Type B pancreatic cell (in vitro differentiated cells): ENCODE results near the gene ZNF532. TPM values are rescaled to one million over a fixed set of nuclear protein-coding genes. Genes with fewer than 3 reads are reported as not detected.

Experiments
- DNase-seq: peaks from one replicate; pipeline ENCODE4 v3.0.0; 2021; ENCODE audit warnings: mixed read lengths; ENCODE audit not compliant: unreplicated experiment; ENCODE audit errors: extremely low spot score
- H3K27ac Mint-ChIP-seq: 2 replicates; pipeline ENCODE4 v1.8.0; 2021; ENCODE audit warnings: mild to moderate bottlenecking, mixed read lengths
- H3K27me3 Mint-ChIP-seq: 2 replicates; pipeline ENCODE4 v1.8.0; 2021; ENCODE audit warnings: mixed read lengths
- H3K36me3 Mint-ChIP-seq: 2 replicates; pipeline ENCODE4 v1.8.0; 2021; ENCODE audit warnings: mixed read lengths
- H3K4me1 Mint-ChIP-seq: one replicate; pipeline ENCODE4 v1.8.0; 2021; ENCODE audit warnings: mixed read lengths; ENCODE audit not compliant: unreplicated experiment
- H3K4me3 Mint-ChIP-seq: 2 replicates; pipeline ENCODE4 v1.8.0; 2021; ENCODE audit warnings: mild to moderate bottlenecking, mixed read lengths
- H3K9me3 Mint-ChIP-seq: 2 replicates; pipeline ENCODE4 v1.8.0; 2021; ENCODE audit warnings: mixed read lengths
- CTCF ChIP-seq: fragments of 200-600 bp; sonication (generic); conservative IDR thresholded peaks from 2 replicates; pipeline ENCODE4 v1.5.0; 2021; ENCODE audit warnings: antibody characterized with exemption, mild to moderate bottlenecking
- total RNA-seq: library from RNA; stranded (reverse); gene quantifications from 2 replicates; pipeline ENCODE4 v1.2.1, GENCODE V29; 2021; ENCODE audit warnings: low replicate concordance

Gene ZNF532
- total RNA-seq, 1 donor from 2014 or later, result 137 TPM

- no peak for TF ChIP-seq CTCF
- no peak overlapping the region for H3K4me3 Mint-ChIP-seq
- no peaks in the 10 kb centered on the region for H3K9me3 Mint-ChIP-seq
- H3K36me3 Mint-ChIP-seq, result peaks cover 54% of the 10 kb centered on the region
- peaks cover 25% of the 10 kb centered on the region for H3K4me1 Mint-ChIP-seq
- DNase-seq, result no peak
- no peak overlapping the region for H3K27ac Mint-ChIP-seq
- H3K27me3 Mint-ChIP-seq, result no peaks in the 10 kb centered on the region
Measured at GRCh38 chr18:58905777-58906428, 41.2 kb downstream of the ZNF532 start.

GRCh38 chr18:58908006-58908405 lies 43.3 kb downstream of the ZNF532 start:
- H3K4me1 Mint-ChIP-seq, result peaks cover 45% of the 10 kb centered on the region
- no peak for DNase-seq
- no peak for TF ChIP-seq CTCF
- no peaks in the 10 kb centered on the region for H3K27me3 Mint-ChIP-seq
- H3K9me3 Mint-ChIP-seq, result no peaks in the 10 kb centered on the region
- H3K27ac Mint-ChIP-seq, result no peak overlapping the region
- no peak overlapping the region for H3K4me3 Mint-ChIP-seq
- peaks cover 51% of the 10 kb centered on the region for H3K36me3 Mint-ChIP-seq

- Mint-ChIP-seq H3K27ac (no peak overlapping the region), H3K9me3 (no peaks in the 10 kb centered on the region), H3K27me3 (no peaks in the 10 kb centered on the region), H3K4me1 (peaks cover 48% of the 10 kb centered on the region), H3K36me3 (peaks cover 40% of the 10 kb centered on the region), H3K4me3 (no peak overlapping the region)
- TF ChIP-seq CTCF, result no peak
- DNase-seq, result no peak
Measured at GRCh38 chr18:58909521-58909920, 44.8 kb downstream of the ZNF532 start.

GRCh38 chr18:58911241-58911640 lies 46.6 kb downstream of the ZNF532 start:
- H3K9me3 Mint-ChIP-seq, result no peaks in the 10 kb centered on the region
- no peak for TF ChIP-seq CTCF
- peak overlapping the region; percentile 63 for H3K4me3 Mint-ChIP-seq
- H3K36me3 Mint-ChIP-seq, result peaks cover 34% of the 10 kb centered on the region
- no peaks in the 10 kb centered on the region for H3K27me3 Mint-ChIP-seq
- peaks cover 57% of the 10 kb centered on the region for H3K4me1 Mint-ChIP-seq
- DNase-seq, result no peak
- peak overlapping the region; percentile 73 for H3K27ac Mint-ChIP-seq

GRCh38 chr18:58911766-58912165 lies 47.1 kb downstream of the ZNF532 start:
- H3K36me3 Mint-ChIP-seq, result peaks cover 36% of the 10 kb centered on the region
- peak overlapping the region; percentile 63 for H3K4me3 Mint-ChIP-seq
- no peak for DNase-seq
- no peaks in the 10 kb centered on the region for H3K9me3 Mint-ChIP-seq
- H3K4me1 Mint-ChIP-seq, result peaks cover 57% of the 10 kb centered on the region
- H3K27me3 Mint-ChIP-seq, result no peaks in the 10 kb centered on the region
- no peak for TF ChIP-seq CTCF
- H3K27ac Mint-ChIP-seq, result peak overlapping the region; percentile 73
